ENCODE results near the gene APBB3.

The APBB3 gene

DNA sequence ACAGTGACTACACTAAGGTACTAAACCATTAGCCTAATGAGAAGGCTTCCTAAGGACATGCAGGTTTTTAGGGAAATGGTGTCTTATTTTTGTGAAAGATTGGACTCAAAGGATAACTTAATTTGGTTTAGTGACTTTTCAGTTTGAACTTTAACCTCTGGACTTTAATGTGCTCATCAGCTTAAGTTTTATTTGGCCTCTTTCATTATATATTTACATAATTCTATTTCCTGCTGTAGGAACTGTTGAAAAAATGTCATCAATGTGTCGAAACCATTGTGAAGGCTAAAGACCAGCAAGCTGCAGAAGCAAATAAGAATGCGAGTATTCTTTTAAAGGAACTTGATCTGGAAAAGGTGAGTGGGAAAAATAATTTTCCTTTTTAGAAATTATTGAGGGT is 51.3 kb downstream of the APBB3 start:
- in situ Hi-C loops (cut with MboI; ENCODE audit: low sequenced_read_pairs), result no loop called here

DNA sequence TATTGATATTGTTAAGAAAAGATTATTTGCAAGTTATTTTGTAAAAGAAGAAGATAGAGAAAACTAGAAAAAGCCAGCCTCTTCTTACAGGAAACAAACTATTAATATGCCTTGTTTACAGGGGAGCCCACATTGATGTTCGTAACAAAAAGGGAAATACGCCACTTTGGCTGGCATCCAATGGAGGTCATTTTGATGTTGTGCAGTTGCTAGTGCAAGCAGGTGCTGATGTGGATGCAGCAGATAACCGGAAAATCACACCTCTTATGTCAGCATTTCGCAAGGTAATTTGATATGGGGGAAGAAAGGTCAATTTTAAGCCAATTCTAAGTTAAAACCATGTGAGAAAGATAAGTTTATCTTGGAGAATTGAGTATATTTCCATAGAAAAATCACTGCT is 54.5 kb downstream of the APBB3 start:
- in situ Hi-C loops (cut with MboI; ENCODE audit: low sequenced_read_pairs), result no loop called here
